GM19324 (cell line): ENCODE results near the gene TIMM23.
A peak's percentile ranks its signal among the peaks of the same experiment; 100 is the strongest.
"Not testable (repeated sequence)": the region's sequence is repeated elsewhere in the genome, so short reads cannot be mapped to it uniquely, and the experiment has no call there.

Experiments
- ATAC-seq: cut with Tn5 transposase; IDR thresholded peaks from one replicate; pipeline ENCODE4 v1.9.1; 2021; ENCODE audit warnings: mild to moderate bottlenecking, moderate library complexity; ENCODE audit not compliant: unreplicated experiment, low FRiP score

TIMM23 gene, protein sequence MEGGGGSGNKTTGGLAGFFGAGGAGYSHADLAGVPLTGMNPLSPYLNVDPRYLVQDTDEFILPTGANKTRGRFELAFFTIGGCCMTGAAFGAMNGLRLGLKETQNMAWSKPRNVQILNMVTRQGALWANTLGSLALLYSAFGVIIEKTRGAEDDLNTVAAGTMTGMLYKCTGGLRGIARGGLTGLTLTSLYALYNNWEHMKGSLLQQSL

DNA sequence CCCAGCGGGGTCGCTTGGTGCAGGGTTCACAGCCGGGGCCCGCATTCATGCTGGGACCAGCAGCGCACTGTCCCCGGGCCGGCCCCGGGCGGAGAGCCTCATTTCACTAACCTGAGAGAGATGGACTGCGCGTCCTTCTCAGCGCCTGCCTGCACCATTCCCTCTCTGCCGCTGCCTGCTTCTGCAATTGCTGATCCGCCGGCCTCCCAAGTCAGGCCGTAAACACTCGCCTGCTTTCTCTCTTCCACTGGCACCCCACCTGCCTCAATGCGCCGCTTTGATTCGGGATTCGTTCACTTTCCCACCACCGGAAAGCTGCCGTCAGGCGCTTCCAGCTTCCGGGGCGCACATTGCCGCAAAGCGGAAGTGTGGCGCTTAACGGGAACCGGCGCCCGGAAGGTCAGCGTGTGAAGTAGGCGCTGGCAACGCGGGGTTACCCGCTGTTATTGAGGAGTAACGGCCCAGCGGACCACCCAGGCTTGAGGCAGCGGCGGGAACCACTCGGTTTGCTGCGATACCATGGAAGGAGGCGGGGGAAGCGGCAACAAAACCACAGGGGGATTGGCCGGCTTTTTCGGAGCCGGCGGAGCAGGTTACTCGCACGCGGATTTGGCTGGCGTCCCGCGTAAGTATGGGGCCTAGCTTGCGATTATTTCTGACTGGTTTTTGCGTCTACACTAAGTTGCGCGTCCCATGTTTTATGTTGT, at the start of gene TIMM23:
TIMM23 (plus strand) TSS at position 384 of the 707 bp plus-strand sequence; CDS start at position 520, 136 bp downstream.
- ATAC-seq = peak; percentile 79

DNA sequence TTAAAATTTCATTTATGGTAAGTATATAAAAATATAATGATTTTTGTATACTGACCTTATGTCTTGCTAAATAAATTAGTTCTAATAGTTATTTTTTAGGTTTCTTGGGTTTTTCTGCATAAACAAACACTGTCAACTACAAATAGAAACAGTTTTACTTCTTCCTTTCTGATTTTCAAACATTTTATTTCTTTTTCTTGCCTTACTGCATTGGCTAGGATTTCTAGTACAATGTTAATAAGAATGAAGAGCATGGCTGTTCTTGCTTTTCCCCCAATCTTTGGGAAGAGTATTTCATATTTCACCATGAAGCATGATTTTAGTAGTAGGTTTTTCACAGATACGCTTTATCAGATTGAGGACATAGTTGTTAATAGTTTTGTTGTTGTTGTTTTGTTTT, 45.5 kb upstream of the TIMM23 start:
- not testable (repeated sequence) for ATAC-seq

DNA sequence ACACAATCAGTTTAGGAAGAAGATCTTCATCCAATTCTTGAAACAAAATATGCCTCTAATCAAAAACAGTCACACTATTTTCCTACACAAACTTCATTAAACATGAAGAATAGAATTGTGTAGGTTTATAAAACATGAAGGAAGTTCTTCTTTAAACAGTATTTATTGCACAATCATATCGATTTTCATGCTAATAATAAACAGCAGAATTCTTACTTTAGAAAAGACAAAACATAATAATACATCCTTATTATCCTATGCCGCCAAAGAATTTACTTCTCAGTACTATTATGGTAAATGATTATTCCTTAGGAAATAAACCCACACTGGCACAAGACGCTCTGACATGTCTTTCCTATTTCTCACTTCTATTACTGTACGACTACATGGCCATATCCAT, 41.0 kb upstream of the TIMM23 start:
- ATAC-seq = not testable (repeated sequence)

DNA sequence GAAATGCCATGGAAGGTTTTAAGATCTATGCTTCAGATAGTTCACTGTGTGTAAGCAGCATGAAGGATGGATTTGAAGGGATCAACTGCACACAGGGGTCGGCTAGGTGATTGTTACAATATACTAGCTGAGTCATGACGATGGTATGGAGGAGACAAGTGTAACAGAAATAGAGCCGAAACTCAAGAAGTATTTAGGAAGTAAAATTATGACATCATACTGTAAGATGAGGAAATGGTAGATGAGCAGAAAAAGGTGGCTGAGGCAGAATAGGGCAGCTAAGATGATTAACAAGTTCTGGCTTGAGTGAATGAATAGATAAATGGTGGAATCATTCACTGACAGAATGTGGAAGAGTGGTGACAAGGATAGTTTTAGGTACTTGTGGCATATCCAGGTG, 37.5 kb upstream of the TIMM23 start:
- ATAC-seq = not testable (repeated sequence)

DNA sequence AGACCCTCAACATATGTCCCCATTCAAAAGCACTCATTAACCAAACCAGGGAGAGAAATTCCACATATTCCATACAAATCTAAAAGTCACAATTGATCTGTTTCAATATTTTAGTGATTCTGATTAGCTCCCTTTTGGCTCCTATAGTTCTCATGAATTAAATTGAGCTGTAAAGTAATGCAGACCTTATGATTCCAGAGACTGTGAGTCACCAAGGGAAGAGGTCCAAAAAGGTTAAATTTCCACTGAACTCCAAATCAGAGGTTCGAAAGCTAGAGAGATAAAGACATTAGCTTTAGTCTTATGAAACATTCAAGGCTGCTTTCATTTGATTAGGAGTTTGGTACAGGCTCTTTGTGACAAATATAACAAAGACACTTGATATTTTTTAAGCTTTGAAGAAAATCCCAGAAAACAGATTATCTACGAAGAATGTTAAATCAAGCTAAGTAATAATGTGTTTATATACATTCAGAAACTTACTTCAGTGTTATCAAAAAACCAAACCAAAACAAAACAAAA, 33.1 kb upstream of the TIMM23 start:
- not testable (repeated sequence) for ATAC-seq

DNA sequence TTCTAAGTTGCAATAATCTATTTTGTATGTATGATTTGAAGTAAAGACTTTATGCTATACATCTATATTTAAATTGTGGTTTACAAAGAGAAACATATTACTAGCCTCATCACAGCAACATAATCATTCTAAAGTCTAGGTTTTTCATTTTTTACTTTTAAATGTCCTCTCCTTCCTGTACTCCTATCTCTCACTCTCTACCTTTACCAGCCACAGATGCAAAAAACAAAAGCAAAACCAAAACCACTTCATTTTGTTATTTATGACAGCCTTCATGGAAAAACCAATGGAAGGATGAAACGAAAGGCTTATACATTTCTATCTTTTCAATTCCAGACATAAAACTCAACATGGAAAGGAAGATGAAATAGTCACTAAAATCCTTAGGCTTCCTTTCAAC, 31.1 kb upstream of the TIMM23 start:
- ATAC-seq = not testable (repeated sequence)

DNA sequence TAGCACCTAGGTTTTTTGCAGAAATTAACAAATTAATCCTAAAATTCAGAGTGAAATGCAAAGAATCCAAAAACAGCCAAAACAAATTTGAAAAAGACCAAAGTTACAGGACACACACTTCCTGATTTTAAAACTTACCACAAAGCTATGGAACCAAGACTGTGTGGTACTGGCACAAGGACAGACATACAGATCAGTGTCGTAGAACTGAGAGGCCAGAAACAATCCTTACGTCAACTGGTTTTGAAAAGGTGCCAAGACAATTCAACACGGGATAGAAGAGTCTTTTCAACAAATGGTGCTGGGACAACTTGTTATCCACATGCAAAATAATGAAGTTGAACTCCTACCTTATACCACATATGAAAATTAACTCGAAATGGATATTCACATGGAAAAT, 26.8 kb upstream of the TIMM23 start:
- ATAC-seq = not testable (repeated sequence)

DNA sequence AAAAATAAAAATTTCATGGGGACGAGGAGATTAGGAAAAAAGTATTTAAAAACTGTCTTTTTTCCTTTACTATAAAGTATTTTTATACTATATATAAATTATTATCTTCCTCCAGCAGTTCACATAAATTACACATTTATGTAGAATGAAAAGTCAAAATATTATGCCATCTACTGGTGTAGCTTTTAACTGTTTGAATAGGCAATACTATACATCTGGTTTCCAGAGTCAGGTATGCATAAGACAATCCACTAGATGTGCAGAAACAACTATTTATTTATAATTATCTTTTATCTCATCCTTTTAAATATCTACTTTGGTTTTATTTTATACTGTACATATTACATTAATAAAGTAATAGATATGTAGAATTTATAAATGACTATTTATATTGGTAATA, 24.9 kb upstream of the TIMM23 start:
- ATAC-seq = not testable (repeated sequence)

DNA sequence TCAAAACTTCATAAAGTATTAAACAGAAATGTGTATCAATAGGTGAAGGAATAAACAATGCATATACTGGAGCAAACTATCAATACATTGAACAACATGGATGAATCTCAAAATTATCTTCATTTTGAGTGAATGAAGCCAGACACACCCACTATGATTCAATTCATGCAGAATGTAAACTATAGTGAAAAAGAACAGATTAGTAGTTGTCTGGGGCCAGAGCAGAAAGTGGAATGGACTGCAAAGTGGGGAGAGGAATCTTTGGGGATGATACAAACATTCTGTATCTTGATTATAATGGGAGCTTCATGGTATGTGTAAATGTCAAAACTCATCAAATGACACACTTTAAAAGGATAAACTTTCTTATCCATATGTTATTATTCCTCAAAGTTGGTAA, 23.5 kb upstream of the TIMM23 start:
- ATAC-seq = not testable (repeated sequence)

DNA sequence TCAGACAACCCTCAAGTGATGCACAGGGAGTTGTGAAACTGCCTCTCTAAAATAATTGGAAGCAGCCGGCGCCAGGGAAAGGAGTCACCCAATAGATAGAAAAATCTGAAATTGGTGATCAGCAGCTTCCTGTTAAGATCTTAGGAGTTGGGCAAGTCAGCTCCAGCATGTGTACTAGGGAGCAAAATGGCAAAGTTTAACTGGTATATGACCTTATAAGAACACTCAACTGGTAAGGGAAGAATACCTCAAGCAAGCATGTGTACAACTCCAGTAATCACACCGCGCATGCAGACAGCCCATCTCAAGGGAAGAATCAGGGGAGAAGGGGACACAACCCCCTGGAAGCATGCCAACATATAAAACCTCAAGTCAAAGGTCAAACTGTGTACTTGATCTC, 17.9 kb upstream of the TIMM23 start:
- ATAC-seq = not testable (repeated sequence)

DNA sequence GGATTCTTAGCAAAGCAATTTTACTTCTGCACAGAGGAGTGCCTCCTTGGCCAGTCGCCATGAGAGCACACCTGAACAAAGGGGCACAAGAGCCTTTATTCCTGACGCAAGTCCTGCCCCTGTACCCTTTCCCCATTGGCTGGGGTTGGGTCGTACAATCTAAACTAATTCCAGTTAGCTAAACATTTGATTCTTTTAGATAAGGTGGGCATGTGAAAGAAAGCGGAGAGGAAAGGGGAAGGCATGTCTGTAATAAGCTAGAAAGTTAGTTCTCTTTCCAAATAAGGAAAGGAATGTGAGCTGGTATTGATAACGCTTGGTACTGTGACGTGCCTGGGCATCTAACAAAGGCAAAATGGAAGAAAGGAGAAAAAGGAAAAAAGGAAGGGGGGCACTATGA, 15.7 kb upstream of the TIMM23 start:
- not testable (repeated sequence) for ATAC-seq

DNA sequence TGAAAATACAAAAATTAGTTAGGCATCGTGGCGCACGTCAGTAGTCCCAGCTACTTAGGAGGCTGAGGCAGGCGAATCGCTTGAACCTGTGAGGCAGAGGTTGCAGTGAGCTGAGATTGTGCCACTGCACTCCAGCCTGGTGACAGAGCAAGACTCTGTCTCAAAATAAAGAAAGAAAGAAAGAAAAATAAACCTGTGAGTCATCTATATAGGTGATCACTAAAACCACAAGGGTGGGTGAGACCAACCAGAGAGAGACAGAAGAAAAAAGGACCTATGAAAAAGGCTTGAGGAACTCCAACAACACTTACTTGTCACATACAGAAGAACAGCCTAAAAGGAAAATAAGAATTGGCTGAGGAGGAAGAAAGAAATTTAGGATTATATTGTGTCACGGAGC, 14.4 kb upstream of the TIMM23 start:
- ATAC-seq = not testable (repeated sequence)

DNA sequence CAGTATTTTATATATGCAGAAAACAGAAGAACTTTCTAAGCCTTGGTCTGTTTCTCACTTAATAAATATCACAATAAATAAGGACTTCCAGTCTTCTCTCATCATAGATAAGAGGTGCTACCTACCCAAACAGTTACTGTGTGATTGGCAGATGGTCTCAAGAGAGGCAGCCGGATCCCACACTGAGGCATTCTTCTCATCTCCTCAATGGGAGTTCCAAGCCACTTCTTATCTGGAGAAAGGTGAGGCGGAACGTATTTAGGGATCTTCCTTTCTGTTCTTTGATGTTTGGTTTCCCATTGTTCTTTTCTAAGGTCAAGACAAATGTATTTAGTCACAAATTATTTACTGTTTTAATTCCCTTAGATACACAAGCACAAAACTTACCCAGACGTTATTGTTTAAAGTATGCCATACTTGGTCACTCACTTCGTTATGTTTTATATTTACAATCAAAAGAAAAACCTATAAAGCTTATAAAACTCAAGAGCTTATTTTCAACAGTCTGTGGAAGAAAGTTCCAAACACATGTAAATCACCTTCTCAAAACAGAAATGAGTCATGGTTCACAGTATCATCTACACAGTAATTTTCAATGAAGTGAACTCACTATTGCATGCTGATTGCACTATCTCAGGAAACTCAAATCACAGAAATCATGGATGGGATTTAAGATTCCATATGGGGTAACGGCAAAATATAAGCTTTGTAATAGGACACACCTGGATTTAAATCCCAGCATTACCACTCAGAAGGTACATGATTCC, 9.4 kb upstream of the TIMM23 start:
- ATAC-seq = not testable (repeated sequence)

DNA sequence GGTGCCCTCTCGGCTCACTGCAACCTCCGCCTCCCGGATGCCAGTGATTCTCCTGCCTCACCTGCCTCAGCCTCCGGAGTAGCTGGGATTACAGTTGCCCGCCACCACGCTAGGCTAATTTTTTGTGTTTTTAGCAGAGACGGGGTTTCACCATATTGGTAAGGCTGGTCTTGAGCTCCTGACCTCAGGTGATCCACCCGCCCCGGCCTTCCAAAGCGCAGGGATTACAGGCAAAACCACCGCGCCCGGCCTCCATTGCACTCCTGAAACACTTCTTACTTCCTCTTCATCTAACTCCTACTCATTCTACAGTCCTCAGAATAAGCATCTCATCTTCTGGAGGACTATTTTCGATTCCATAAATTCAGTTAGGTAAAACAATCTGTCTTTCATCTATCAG, 1.3 kb upstream of the TIMM23 start:
- not testable (repeated sequence) for ATAC-seq

DNA sequence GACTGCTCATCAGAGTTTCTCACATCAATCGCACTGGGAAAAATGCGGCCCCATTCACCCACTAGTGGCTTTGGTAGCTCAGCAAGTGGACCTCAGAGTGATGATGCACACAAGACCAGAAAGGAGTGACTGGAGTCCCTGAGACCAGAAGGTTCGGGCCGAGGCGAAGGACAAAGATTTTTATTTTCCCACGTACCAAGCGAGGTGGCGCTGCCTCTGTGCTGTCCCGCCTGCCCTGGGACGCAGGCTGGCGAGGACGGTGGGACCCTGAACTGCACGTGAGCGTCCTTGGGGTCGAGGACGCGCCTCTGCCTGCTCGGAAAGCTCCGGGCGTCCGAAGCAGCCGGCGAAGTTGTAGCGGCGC, 565 bp upstream of the TIMM23 start:
- ATAC-seq = peak; percentile 12

DNA sequence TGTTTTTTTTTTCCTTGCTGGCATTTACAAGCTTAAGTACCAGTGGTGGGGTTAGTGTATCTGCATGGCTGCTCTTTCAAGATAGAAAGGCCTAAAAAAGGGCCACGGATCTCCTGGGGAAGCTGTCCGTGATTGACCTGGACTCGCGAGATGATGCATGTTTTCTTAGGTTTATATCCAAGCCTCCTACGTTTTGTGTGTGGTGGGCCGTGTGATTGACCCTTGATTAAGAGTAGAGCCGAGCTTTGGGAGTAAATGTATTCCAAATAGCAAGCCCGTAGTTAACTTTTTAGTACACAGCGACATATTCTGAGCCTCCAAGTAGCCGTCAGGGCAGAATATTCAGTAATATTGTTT, 502 bp downstream of the TIMM23 start:
- ATAC-seq = not testable (repeated sequence)

DNA sequence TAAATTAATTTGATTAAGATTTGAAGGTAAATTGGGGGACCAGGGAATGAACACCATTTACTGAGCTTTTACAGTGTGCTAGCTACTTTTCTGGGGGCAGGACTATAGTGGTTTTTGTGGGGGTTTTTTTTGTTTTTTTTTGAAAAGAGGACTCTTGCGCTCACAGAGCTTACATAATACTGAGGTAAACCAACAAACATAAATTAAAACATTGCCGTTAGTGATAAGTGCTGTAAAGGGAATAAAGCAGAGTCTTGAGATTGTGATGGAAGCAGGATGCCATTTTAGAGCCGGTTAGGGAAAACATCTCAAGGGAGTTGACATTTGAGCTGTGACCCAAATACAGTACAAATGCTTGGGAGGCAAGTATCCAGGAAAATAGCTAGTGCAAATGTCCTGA, 1.8 kb downstream of the TIMM23 start:
- not testable (repeated sequence) for ATAC-seq

DNA sequence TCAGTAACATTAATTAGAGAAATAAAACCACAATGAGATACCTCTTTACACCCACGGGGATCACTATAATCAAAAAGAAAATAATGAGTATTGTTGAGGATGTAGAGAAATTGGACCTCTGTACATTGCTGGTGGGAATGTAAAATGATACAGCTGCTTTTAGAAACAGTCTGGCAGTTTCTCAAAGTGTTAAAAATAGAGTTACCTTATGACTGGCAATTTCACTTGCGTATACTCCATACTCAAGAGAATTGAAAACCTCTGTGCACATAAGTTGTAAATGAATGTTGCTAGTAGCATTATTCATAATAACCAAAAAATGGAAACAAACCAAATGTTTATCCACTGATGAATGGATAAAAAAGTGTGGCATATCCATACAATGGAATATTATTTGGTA, 6.3 kb downstream of the TIMM23 start:
- not testable (repeated sequence) for ATAC-seq

DNA sequence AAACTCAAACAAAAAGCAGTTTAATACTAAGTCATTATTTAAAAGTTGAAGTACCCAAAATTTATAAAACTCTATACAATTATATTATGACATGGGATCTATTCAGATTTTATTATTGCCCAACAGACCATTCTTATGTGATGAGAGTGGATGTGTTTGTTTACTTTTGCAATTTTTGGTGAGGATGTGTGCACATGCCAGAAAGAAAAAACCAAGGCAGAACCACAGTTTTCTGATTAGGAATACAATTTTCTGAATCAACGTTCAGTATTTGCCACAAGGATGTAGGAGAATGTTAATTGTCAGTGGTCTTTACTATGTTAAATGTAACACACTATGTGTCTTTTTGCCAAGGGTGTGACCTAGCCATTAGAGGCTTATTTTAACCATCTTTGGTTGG, 9.1 kb downstream of the TIMM23 start:
- not testable (repeated sequence) for ATAC-seq

DNA sequence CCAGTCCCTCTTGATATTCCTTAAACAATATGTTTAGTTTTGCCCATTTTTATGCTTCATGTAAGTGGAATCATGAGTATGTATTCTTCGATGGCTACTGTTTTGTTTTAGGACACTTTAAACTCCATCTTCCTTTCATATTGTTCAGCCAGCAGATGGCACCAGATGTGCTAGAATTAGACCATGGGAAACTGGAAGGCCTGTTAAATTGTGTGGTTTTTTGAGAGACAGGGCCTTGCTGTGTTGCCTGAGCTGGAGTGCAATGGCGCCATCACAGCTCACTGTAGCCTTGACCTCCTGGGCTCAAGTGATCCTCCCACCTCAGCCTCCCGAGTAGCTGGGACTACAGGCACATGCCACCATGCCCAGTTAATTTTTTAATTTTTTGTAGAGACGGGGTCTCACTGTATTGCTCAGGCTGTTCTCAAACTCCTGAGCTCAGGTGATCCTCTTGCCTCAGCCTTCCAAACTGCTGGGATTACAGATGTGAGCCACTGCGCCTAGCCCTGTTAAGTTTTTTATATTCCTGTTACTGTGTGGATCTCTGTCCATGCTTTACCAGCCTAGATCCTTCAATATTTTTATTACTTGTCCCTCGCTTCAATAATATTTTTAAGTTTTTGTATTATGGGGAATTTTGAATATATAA, 11.4 kb downstream of the TIMM23 start:
- not testable (repeated sequence) for ATAC-seq

DNA sequence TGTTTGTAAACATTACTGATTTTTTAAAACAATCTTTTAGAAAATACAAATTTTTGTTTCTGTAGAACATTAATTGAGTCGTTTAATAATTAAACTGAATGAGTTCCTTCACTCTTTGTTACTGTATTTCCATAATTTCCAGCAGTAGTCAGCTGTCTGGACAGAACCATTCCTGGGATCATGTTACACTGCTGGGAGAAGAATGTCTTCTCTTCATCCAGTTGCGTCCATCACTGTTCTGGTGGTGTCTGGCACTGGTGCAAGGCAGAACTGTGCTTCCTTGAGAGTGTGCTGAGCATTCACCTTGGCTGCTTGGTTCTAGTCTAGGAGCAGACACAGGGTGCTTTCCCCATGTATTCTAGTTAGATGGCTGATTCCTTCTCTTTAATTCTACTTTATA, 12.2 kb downstream of the TIMM23 start:
- not testable (repeated sequence) for ATAC-seq
